ENCODE data around the gene GRIP2.

GRIP2 gene

DNA sequence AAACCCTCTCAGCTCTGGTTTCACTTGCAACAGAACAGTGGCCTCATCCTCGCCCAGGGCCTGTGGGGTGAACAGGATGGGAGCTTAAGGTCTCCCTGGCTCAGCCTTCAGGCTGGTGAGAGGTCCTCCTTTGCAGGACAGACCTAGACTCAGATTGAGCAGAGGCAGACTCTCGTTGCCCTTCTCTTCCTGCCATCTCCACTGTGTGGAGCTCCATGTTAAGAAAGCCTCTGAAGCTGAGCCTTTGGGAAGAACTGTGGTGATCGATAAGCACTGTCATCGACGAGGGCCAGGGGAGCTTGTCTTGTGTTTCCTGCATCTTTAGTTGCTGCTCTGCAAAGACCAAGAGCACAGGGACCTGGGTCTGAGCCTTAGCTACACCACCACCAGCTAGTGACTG lies 37.8 kb upstream of the GRIP2 start:
- Histone ChIP-seq H3K9ac (ENCODE audit: low read length) (no peak overlapping the region), H3K27me3 (ENCODE audit: low read length) (no peaks in the 10 kb centered on the region), H3K4me2 (ENCODE audit: low read depth, low read length, poor library complexity, severe bottlenecking) (no peak overlapping the region), H3K4me3 (ENCODE audit: insufficient read depth, low read length, poor library complexity, severe bottlenecking) (no peak overlapping the region), H4K20me1 (ENCODE audit: low read depth, low read length) (no peaks in the 10 kb centered on the region), H3F3A (ENCODE audit: insufficient read depth) (no peaks in the 10 kb centered on the region), H2AFZ (ENCODE audit: low read depth, low read length, severe bottlenecking) (no peak overlapping the region), H3K27ac (ENCODE audit: low read depth, low read length) (no peak overlapping the region), H3K36me3 (ENCODE audit: low read length) (no peaks in the 10 kb centered on the region), H3K9me2 (replicated peaks; ENCODE audit: insufficient read depth, low read length) (no peaks in the 10 kb centered on the region), H3K79me2 (ENCODE audit: insufficient read depth, low read length) (no peaks in the 10 kb centered on the region), H3K9me3 (ENCODE audit: insufficient read depth, low read length) (no peaks in the 10 kb centered on the region)
- no peak for TF ChIP-seq EZH2phosphoT487 (conservative IDR thresholded peaks at IDR 0.05; ENCODE audit: low read length)
- TF ChIP-seq, protein P1, sequence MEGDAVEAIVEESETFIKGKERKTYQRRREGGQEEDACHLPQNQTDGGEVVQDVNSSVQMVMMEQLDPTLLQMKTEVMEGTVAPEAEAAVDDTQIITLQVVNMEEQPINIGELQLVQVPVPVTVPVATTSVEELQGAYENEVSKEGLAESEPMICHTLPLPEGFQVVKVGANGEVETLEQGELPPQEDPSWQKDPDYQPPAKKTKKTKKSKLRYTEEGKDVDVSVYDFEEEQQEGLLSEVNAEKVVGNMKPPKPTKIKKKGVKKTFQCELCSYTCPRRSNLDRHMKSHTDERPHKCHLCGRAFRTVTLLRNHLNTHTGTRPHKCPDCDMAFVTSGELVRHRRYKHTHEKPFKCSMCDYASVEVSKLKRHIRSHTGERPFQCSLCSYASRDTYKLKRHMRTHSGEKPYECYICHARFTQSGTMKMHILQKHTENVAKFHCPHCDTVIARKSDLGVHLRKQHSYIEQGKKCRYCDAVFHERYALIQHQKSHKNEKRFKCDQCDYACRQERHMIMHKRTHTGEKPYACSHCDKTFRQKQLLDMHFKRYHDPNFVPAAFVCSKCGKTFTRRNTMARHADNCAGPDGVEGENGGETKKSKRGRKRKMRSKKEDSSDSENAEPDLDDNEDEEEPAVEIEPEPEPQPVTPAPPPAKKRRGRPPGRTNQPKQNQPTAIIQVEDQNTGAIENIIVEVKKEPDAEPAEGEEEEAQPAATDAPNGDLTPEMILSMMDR (IDR thresholded peaks at IDR 0.05; ENCODE audit: insufficient read depth, low read length, poor library complexity, severe bottlenecking), result no peak

DNA sequence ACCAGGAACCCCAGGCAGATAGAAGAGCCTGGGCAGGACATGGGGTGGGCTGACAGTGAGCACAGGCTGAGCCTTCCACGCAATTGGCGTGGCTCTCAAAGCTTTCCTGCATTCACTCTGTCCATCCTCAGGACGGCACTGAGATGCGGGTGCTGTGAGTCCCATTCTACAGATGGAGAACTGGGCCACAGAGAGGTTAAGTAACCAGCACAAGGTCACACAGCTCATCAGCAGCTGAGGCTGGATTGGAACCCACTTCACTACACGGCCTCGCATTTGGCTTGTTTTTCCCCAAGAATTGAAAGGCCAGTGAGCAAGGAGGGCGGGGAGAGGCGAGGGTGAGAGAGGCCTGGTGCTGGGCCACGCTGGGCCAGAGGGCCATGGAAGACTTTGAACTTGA lies 36.0 kb upstream of the GRIP2 start:
- Histone ChIP-seq H3K36me3 (ENCODE audit: low read length) (no peaks in the 10 kb centered on the region), H4K20me1 (ENCODE audit: low read depth, low read length) (no peaks in the 10 kb centered on the region), H2AFZ (ENCODE audit: low read depth, low read length, severe bottlenecking) (no peak overlapping the region), H3K27me3 (ENCODE audit: low read length) (no peaks in the 10 kb centered on the region), H3K9me3 (ENCODE audit: insufficient read depth, low read length) (no peaks in the 10 kb centered on the region), H3K27ac (ENCODE audit: low read depth, low read length) (no peak overlapping the region), H3F3A (ENCODE audit: insufficient read depth) (no peaks in the 10 kb centered on the region), H3K9me2 (replicated peaks; ENCODE audit: insufficient read depth, low read length) (no peaks in the 10 kb centered on the region), H3K9ac (ENCODE audit: low read length) (no peak overlapping the region), H3K4me2 (ENCODE audit: low read depth, low read length, poor library complexity, severe bottlenecking) (no peak overlapping the region), H3K79me2 (ENCODE audit: insufficient read depth, low read length) (no peaks in the 10 kb centered on the region), H3K4me3 (ENCODE audit: insufficient read depth, low read length, poor library complexity, severe bottlenecking) (no peak overlapping the region)
- TF ChIP-seq EZH2phosphoT487 (conservative IDR thresholded peaks at IDR 0.05; ENCODE audit: low read length), result no peak
- TF ChIP-seq, protein P1 (IDR thresholded peaks at IDR 0.05; ENCODE audit: insufficient read depth, low read length, poor library complexity, severe bottlenecking), result no peak

DNA sequence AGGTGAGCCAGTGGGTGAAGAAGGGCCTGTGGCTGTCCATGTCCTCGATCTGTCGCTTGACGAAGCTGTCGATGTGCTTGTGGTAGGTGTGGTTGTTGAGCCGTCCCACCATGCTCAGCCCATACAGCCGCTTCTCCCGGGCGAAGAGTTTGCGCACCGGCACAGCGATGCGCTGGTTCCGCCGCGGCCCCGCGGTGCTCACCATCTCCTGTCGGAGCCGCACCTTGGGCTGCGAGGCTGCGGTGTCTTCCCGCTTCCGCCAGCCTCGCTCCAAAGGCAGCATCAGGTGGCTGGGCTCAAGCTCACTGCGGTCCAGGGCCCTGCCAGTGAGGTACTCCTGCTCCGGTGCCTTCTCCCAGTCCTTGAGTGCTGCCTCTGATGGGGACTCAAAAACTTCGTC lies 34.0 kb upstream of the GRIP2 start:
- no peak overlapping the region for H2AFZ ChIP-seq (ENCODE audit: low read depth, low read length, severe bottlenecking)

More for the DNA sequence above, 34.0 kb upstream of the GRIP2 start:
- Histone ChIP-seq H3K36me3 (ENCODE audit: low read length) (no peaks in the 10 kb centered on the region), H3K9me3 (ENCODE audit: insufficient read depth, low read length) (no peaks in the 10 kb centered on the region), H3K79me2 (ENCODE audit: insufficient read depth, low read length) (no peaks in the 10 kb centered on the region), H3K27me3 (ENCODE audit: low read length) (no peaks in the 10 kb centered on the region), H3K9ac (ENCODE audit: low read length) (no peak overlapping the region), H3K4me2 (ENCODE audit: low read depth, low read length, poor library complexity, severe bottlenecking) (no peak overlapping the region), H4K20me1 (ENCODE audit: low read depth, low read length) (no peaks in the 10 kb centered on the region), H3F3A (ENCODE audit: insufficient read depth) (no peaks in the 10 kb centered on the region), H3K4me3 (ENCODE audit: insufficient read depth, low read length, poor library complexity, severe bottlenecking) (no peak overlapping the region), H3K9me2 (replicated peaks; ENCODE audit: insufficient read depth, low read length) (no peaks in the 10 kb centered on the region), H3K27ac (ENCODE audit: low read depth, low read length) (no peak overlapping the region)
- TF ChIP-seq EZH2phosphoT487 (conservative IDR thresholded peaks at IDR 0.05; ENCODE audit: low read length), result no peak
- TF ChIP-seq, protein P1 (IDR thresholded peaks at IDR 0.05; ENCODE audit: insufficient read depth, low read length, poor library complexity, severe bottlenecking), result no peak

Data from SU-DHL-6 (cell line).